Keratinocyte (primary cell): ENCODE data around the gene CPVL. TPM values are rescaled to one million over a fixed set of nuclear protein-coding genes. Genes with fewer than 3 reads are reported as not detected.

Experiments
- DNase-seq: peaks from one replicate; pipeline ENCODE4 v3.0.0-alpha.2; 2011; ENCODE audit warnings: low read depth, missing footprints, low spot score
- FAIRE-seq: peaks from 2 replicates; lab custom pipeline; 2011; peaks lifted over from hg19 to GRCh38; lab: Jason Lieb, UNC
- H2AFZ ChIP-seq: 2 replicates; pipeline ENCODE4 v1.6.0; 2012; ENCODE audit warnings: low read length, control low read depth, inconsistent platforms; ENCODE audit not compliant: control insufficient read depth
- H3K27ac ChIP-seq: 2 replicates; pipeline ENCODE4 v1.5.1; 2011; ENCODE audit warnings: low read length; ENCODE audit not compliant: control insufficient read depth, insufficient read depth
- H3K27me3 ChIP-seq: 3 replicates; pipeline ENCODE4 v1.6.0; 2011; ENCODE audit warnings: low read length; ENCODE audit not compliant: control insufficient read depth, insufficient read depth; ENCODE audit errors: extremely low read depth
- H3K36me3 ChIP-seq, 2 experiments: 2 replicates in 1 of 2; 3 replicates in 1 of 2; pipeline ENCODE4 v1.5.1; 2011; ENCODE audit warnings: low read length in 2 of 2, mild to moderate bottlenecking in 1 of 2; ENCODE audit not compliant: control insufficient read depth in 2 of 2, insufficient read depth in 2 of 2; ENCODE audit errors: extremely low read depth in 1 of 2
- H3K4me1 ChIP-seq: 3 replicates; pipeline ENCODE4 v1.5.1; 2011; ENCODE audit warnings: low read length; ENCODE audit not compliant: control insufficient read depth, insufficient read depth; ENCODE audit errors: extremely low read depth
- H3K4me2 ChIP-seq: 3 replicates; pipeline ENCODE4 v1.6.0; 2011; ENCODE audit warnings: low read depth, low read length; ENCODE audit not compliant: control insufficient read depth, insufficient read depth; ENCODE audit errors: extremely low read depth
- H3K4me3 ChIP-seq, 3 experiments: fragments of 200-600 bp in 1 of 3; sonication (generic) in 1 of 3; 2 replicates in 2 of 3; 3 replicates in 1 of 3; pipeline ENCODE4 v1.5.1; 2011 to 2016; ENCODE audit warnings: low read length in 3 of 3, mild to moderate bottlenecking in 3 of 3, control low read depth in 2 of 3, inconsistent platforms in 1 of 3, low read depth in 1 of 3, mixed read lengths in 1 of 3, mixed run types in 1 of 3, moderate library complexity in 1 of 3; ENCODE audit not compliant: control insufficient read depth in 2 of 3, insufficient read depth in 2 of 3; ENCODE audit errors: extremely low read depth in 1 of 3
- H3K79me2 ChIP-seq: 2 replicates; pipeline ENCODE4 v1.6.0; 2012; ENCODE audit warnings: low read length; ENCODE audit not compliant: control insufficient read depth, insufficient read depth
- H3K9ac ChIP-seq: 3 replicates; pipeline ENCODE4 v1.6.0; 2011; ENCODE audit warnings: low read length; ENCODE audit not compliant: control insufficient read depth, insufficient read depth; ENCODE audit errors: extremely low read depth
- H3K9me1 ChIP-seq: 3 replicates; pipeline ENCODE4 v1.6.0; 2011; ENCODE audit warnings: low read length; ENCODE audit not compliant: control insufficient read depth, insufficient read depth; ENCODE audit errors: extremely low read depth
- H3K9me3 ChIP-seq: 2 replicates; pipeline ENCODE4 v1.5.1; 2012; ENCODE audit warnings: low read depth, low read length; ENCODE audit not compliant: control insufficient read depth
- H4K20me1 ChIP-seq: 3 replicates; pipeline ENCODE4 v1.6.0; 2011; ENCODE audit warnings: low read length; ENCODE audit not compliant: control insufficient read depth, insufficient read depth; ENCODE audit errors: extremely low read depth
- EZH2 ChIP-seq: IDR thresholded peaks from one replicate; pipeline ENCODE4 v1.6.1; 2012; ENCODE audit warnings: inconsistent platforms, mild to moderate bottlenecking, low read length, moderate library complexity
- dilution Hi-C: fragments of 300-500 bp; cut with MboI; formaldehyde crosslinking; loops from one replicate; pipeline ENCODE4 v1.7.0; 2020; ENCODE audit warnings: low sequenced_read_pairs; ENCODE audit not compliant: extremely low pct_ligation_motif_present
- polyA plus RNA-seq, 5 experiments: library from polyadenylated mRNA; depleted of rRNA in 3 of 5; stranded (reverse) in 3 of 5; stranded (forward) in 1 of 5; unstranded in 1 of 5; fragments of >200 nt; gene quantifications; 1 replicate in 1 of 5; 2 replicates in 3 of 5; 3 replicates in 1 of 5; pipeline versions ENCODE4 v1.2.1 to v1.2.3, GENCODE V29; 2011 to 2012; ENCODE audit warnings: missing spikeins in 2 of 5, low read depth in 1 of 5, low replicate concordance in 1 of 5
- TF ChIP-seq, protein P1 (sequence below), 3 experiments: IDR thresholded peaks in 1 of 3; conservative IDR thresholded peaks in 1 of 3; optimal IDR thresholded peaks in 1 of 3; 2 replicates in 2 of 3; 3 replicates in 1 of 3; pipeline versions ENCODE3 to v1.5.1; 2011; ENCODE audit warnings: low read length in 3 of 3, mild to moderate bottlenecking in 3 of 3, moderate library complexity in 2 of 3, control low read depth in 1 of 3, inconsistent platforms in 1 of 3; ENCODE audit not compliant: insufficient read depth in 2 of 3; ENCODE audit errors: extremely low read depth in 1 of 3

Gene CPVL
- polyA plus RNA-seq, 1 donor (not counting 4 experiments of a cell fraction or from before 2014, with no cell fraction given): 9.8 TPM

DNA sequence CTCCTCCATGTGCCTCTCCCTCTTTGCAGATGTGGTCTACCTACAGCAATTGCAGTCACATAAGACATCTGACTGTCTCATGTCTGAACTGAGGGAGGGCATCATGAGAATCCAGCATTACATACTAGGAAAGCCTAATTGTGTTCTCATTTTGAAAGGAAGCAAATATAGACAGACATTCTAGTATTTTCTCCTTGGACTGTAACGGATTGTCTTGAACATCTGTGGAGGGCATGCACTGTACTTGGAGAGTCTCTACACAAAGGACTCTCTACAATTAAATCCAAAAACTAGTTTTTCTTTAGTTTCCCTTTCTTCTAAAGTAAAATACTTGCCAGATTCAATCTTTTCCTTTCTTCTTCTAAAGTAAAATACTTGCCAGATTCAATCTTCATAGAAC lies 153.5 kb downstream of the CPVL start:
- Histone ChIP-seq H3K9ac (no peak overlapping the region), H3K4me2 (no peak overlapping the region), H3K4me3 (no peak overlapping the region), H3K9me1 (no peaks in the 10 kb centered on the region), H2AFZ (no peak overlapping the region), H3K27ac (no peak overlapping the region), H3K27me3 (no peaks in the 10 kb centered on the region), H3K4me1 (peaks cover 23% of the 10 kb centered on the region), H3K9me3 (no peaks in the 10 kb centered on the region), H3K79me2 (no peaks in the 10 kb centered on the region), H4K20me1 (no peaks in the 10 kb centered on the region), H3K36me3 (no peaks in the 10 kb centered on the region)
- DNase-seq (no peak), FAIRE-seq (no peak)
- dilution Hi-C loops: no loop called here
- no peak for TF ChIP-seq EZH2
- TF ChIP-seq, protein P1, sequence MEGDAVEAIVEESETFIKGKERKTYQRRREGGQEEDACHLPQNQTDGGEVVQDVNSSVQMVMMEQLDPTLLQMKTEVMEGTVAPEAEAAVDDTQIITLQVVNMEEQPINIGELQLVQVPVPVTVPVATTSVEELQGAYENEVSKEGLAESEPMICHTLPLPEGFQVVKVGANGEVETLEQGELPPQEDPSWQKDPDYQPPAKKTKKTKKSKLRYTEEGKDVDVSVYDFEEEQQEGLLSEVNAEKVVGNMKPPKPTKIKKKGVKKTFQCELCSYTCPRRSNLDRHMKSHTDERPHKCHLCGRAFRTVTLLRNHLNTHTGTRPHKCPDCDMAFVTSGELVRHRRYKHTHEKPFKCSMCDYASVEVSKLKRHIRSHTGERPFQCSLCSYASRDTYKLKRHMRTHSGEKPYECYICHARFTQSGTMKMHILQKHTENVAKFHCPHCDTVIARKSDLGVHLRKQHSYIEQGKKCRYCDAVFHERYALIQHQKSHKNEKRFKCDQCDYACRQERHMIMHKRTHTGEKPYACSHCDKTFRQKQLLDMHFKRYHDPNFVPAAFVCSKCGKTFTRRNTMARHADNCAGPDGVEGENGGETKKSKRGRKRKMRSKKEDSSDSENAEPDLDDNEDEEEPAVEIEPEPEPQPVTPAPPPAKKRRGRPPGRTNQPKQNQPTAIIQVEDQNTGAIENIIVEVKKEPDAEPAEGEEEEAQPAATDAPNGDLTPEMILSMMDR (optimal IDR thresholded peaks at IDR 0.05 in 1 of 3, IDR thresholded peaks at IDR 0.05 in 1 of 3, conservative IDR thresholded peaks at IDR 0.05 in 1 of 3; ENCODE audit: extremely low read depth in 1 of 3, insufficient read depth in 2 of 3, low read length in 3 of 3): no peak

- no peaks in the 10 kb centered on the region for H3K79me2 ChIP-seq
- no peak overlapping the region for H3K4me3 ChIP-seq
- no peaks in the 10 kb centered on the region for H4K20me1 ChIP-seq
- H3K9ac ChIP-seq: no peak overlapping the region
- peaks cover 35% of the 10 kb centered on the region for H3K4me1 ChIP-seq
- dilution Hi-C loops: no loop called here
- H3K27ac ChIP-seq: no peak overlapping the region
- no peaks in the 10 kb centered on the region for H3K9me1 ChIP-seq
- no peak for FAIRE-seq
- TF ChIP-seq, protein P1 (optimal IDR thresholded peaks at IDR 0.05 in 1 of 3, IDR thresholded peaks at IDR 0.05 in 1 of 3, conservative IDR thresholded peaks at IDR 0.05 in 1 of 3; ENCODE audit: extremely low read depth in 1 of 3, insufficient read depth in 2 of 3, low read length in 3 of 3): no peak
- no peak for TF ChIP-seq EZH2
- no peak overlapping the region for H3K4me2 ChIP-seq
- H2AFZ ChIP-seq: no peak overlapping the region
- no peak for DNase-seq
- H3K36me3 ChIP-seq: no peaks in the 10 kb centered on the region
- H3K27me3 ChIP-seq: no peaks in the 10 kb centered on the region
- H3K9me3 ChIP-seq: no peaks in the 10 kb centered on the region
Observed at GRCh38 chr7:28990200-28990960, 156.0 kb downstream of the CPVL start.
